H9 (cell line): ENCODE results near the gene IZUMO2. TPM values are rescaled to one million over a fixed set of nuclear protein-coding genes. Genes with fewer than 3 reads are reported as not detected.

Experiments used
- DNase-seq: peaks from one replicate; pipeline ENCODE4 v3.0.0-alpha.2; 2017
- H2AFZ ChIP-seq: one replicate; pipeline ENCODE4 v1.6.1; 2013; ENCODE audit warnings: mild to moderate bottlenecking, low read length, control low read depth, moderate library complexity
- H2AK5ac ChIP-seq: 2 replicates; pipeline ENCODE4 v1.6.1; 2013; ENCODE audit warnings: low read length, control low read depth, mixed read lengths; ENCODE audit not compliant: insufficient read length
- H2BK120ac ChIP-seq: one replicate; pipeline ENCODE4 v1.6.1; 2013; ENCODE audit warnings: low read depth, mild to moderate bottlenecking, low read length, control low read depth, inconsistent platforms; ENCODE audit not compliant: poor library complexity, severe bottlenecking
- H2BK12ac ChIP-seq: 2 replicates; pipeline ENCODE4 v1.6.1; 2013; ENCODE audit warnings: low read length, control low read depth, mixed read lengths, low read depth; ENCODE audit not compliant: insufficient read length
- H2BK15ac ChIP-seq: 2 replicates; pipeline ENCODE4 v1.6.1; 2013; ENCODE audit warnings: low read depth, low read length, control low read depth
- H2BK20ac ChIP-seq: one replicate; pipeline ENCODE4 v1.6.1; 2013; ENCODE audit warnings: low read depth, mild to moderate bottlenecking, low read length, control low read depth, inconsistent platforms; ENCODE audit not compliant: poor library complexity, severe bottlenecking
- H2BK5ac ChIP-seq: 2 replicates; pipeline ENCODE4 v1.6.1; 2013; ENCODE audit warnings: low read length, control low read depth, mixed read lengths; ENCODE audit not compliant: insufficient read length
- H3K14ac ChIP-seq: 2 replicates; pipeline ENCODE4 v1.6.1; 2013; ENCODE audit warnings: low read length, control low read depth; ENCODE audit not compliant: insufficient read depth
- H3K18ac ChIP-seq: 2 replicates; pipeline ENCODE4 v1.6.1; 2013; ENCODE audit warnings: low read depth, mild to moderate bottlenecking, mixed read lengths, low read length, control low read depth; ENCODE audit not compliant: insufficient read length
- H3K23ac ChIP-seq: 2 replicates; pipeline ENCODE4 v1.6.1; 2013; ENCODE audit warnings: low read length, control low read depth, mixed read lengths, low read depth; ENCODE audit not compliant: insufficient read length
- H3K23me2 ChIP-seq: 2 replicates; pipeline ENCODE4 v1.6.1; 2013; ENCODE audit warnings: low read depth, mild to moderate bottlenecking, mixed read lengths, low read length, control low read depth; ENCODE audit not compliant: insufficient read length, poor library complexity, severe bottlenecking
- H3K27ac ChIP-seq: 2 replicates; pipeline ENCODE4 v1.5.1; 2013; ENCODE audit warnings: low read length, control low read depth, mixed read lengths, low read depth; ENCODE audit not compliant: insufficient read length
- H3K27me3 ChIP-seq: 2 replicates; pipeline ENCODE4 v1.6.1; 2013; ENCODE audit warnings: low read length, control low read depth, inconsistent platforms; ENCODE audit not compliant: insufficient read depth
- H3K4ac ChIP-seq: 2 replicates; pipeline ENCODE4 v1.6.1; 2013; ENCODE audit warnings: low read depth, mild to moderate bottlenecking, control low read depth, inconsistent platforms, low read length, moderate library complexity
- H3K4me1 ChIP-seq: 2 replicates; pipeline ENCODE4 v1.6.1; 2013; ENCODE audit warnings: low read length, control low read depth, inconsistent platforms; ENCODE audit not compliant: insufficient read depth
- H3K4me2 ChIP-seq: 2 replicates; pipeline ENCODE4 v1.6.1; 2013; ENCODE audit warnings: low read length, control low read depth, mixed read lengths; ENCODE audit not compliant: insufficient read length, insufficient read depth
- H3K56ac ChIP-seq: 2 replicates; pipeline ENCODE4 v1.6.1; 2013; ENCODE audit warnings: low read depth, mild to moderate bottlenecking, mixed read lengths, low read length, control low read depth; ENCODE audit not compliant: insufficient read length
- H3K79me1 ChIP-seq: 2 replicates; pipeline ENCODE4 v1.6.1; 2013; ENCODE audit warnings: low read depth, mild to moderate bottlenecking, moderate library complexity, low read length, control low read depth, inconsistent platforms; ENCODE audit not compliant: insufficient read depth, poor library complexity, severe bottlenecking
- H3K79me2 ChIP-seq: 2 replicates; pipeline ENCODE4 v1.6.1; 2013; ENCODE audit warnings: low read length, control low read depth, inconsistent platforms; ENCODE audit not compliant: insufficient read depth
- H3K9ac ChIP-seq: 2 replicates; pipeline ENCODE4 v1.6.1; 2013; ENCODE audit warnings: low read length, control low read depth, mixed read lengths; ENCODE audit not compliant: insufficient read length; ENCODE audit errors: extremely low read depth
- H3K9me3 ChIP-seq: one replicate; pipeline ENCODE4 v1.6.1; 2013; ENCODE audit warnings: low read depth, low read length, inconsistent platforms; ENCODE audit not compliant: control insufficient read depth
- H3T11ph ChIP-seq: one replicate; pipeline ENCODE4 v1.6.1; 2013; ENCODE audit warnings: mild to moderate bottlenecking, low read length, control low read depth, inconsistent platforms
- H4K20me1 ChIP-seq: one replicate; pipeline ENCODE4 v1.6.1; 2013; ENCODE audit not compliant: control insufficient read depth, insufficient read length, insufficient read depth
- H4K5ac ChIP-seq: 2 replicates; pipeline ENCODE4 v1.6.1; 2013; ENCODE audit warnings: low read depth, mild to moderate bottlenecking, mixed read lengths, low read length, control low read depth; ENCODE audit not compliant: insufficient read length
- H4K8ac ChIP-seq: replicated peaks from 2 replicates; pipeline ENCODE4 v1.6.1; 2013; ENCODE audit warnings: low read length, control low read depth, mixed read lengths, low read depth; ENCODE audit not compliant: insufficient read length
- H4K91ac ChIP-seq: 2 replicates; pipeline ENCODE4 v1.6.1; 2013; ENCODE audit warnings: low read depth, mild to moderate bottlenecking, moderate library complexity, mixed read lengths, low read length, control low read depth; ENCODE audit not compliant: insufficient read length
- H3K27ac Mint-ChIP-seq, 3 experiments: 2 replicates in 2 of 3; 3 replicates in 1 of 3; pipeline ENCODE4 v1.8.0; 2020 to 2021; ENCODE audit warnings: mixed read lengths in 3 of 3, mild to moderate bottlenecking in 1 of 3, moderate library complexity in 1 of 3
- H3K27me3 Mint-ChIP-seq: 2 replicates; pipeline ENCODE4 v1.8.0; 2021; ENCODE audit warnings: low read depth, mild to moderate bottlenecking, moderate library complexity, mixed read lengths
- H3K36me3 Mint-ChIP-seq, 3 experiments: 2 replicates in 2 of 3; 3 replicates in 1 of 3; pipeline ENCODE4 v1.8.0; 2020 to 2021; ENCODE audit warnings: low read depth in 3 of 3, mixed read lengths in 3 of 3; ENCODE audit not compliant: insufficient read depth in 1 of 3
- H3K4me1 Mint-ChIP-seq, 2 experiments: 2 replicates each; pipeline ENCODE4 v1.8.0; 2020; ENCODE audit warnings: mixed read lengths in 2 of 2
- H3K4me3 Mint-ChIP-seq, 2 experiments: 2 replicates in 1 of 2; 3 replicates in 1 of 2; pipeline ENCODE4 v1.8.0; 2020 to 2021; ENCODE audit warnings: mild to moderate bottlenecking in 2 of 2, mixed read lengths in 2 of 2, moderate library complexity in 1 of 2
- H3K9me3 Mint-ChIP-seq, 2 experiments: 2 replicates in 1 of 2; 3 replicates in 1 of 2; pipeline ENCODE4 v1.8.0; 2020; ENCODE audit warnings: mild to moderate bottlenecking in 2 of 2, mixed read lengths in 2 of 2, moderate library complexity in 1 of 2
- WGBS: extraction: QIAGEN DNeasy Blood & Tissue Kit; methylation state at CpG from one replicate; pipeline ENCODE4 v1.1.7; 2013; ENCODE audit warnings: missing lambda C conversion rate, low lambda C conversion rate, mixed read lengths; ENCODE audit not compliant: insufficient read length; ENCODE audit errors: extremely low coverage; 5-methylcytosine and 5-hydroxymethylcytosine counted together
- total RNA-seq: library from RNA; stranded (reverse); gene quantifications from 2 replicates; pipeline ENCODE4 v1.2.1, GENCODE V29; 2021
- TF ChIP-seq, protein P1 (sequence below): fragments of 200-600 bp; sonication (generic); conservative IDR thresholded peaks from 3 replicates; pipeline ENCODE4 v1.8.0; 2021; ENCODE audit warnings: antibody characterized with exemption, mild to moderate bottlenecking

IZUMO2 gene
- total RNA-seq, 1 experiment from 2014 or later = not detected

DNA sequence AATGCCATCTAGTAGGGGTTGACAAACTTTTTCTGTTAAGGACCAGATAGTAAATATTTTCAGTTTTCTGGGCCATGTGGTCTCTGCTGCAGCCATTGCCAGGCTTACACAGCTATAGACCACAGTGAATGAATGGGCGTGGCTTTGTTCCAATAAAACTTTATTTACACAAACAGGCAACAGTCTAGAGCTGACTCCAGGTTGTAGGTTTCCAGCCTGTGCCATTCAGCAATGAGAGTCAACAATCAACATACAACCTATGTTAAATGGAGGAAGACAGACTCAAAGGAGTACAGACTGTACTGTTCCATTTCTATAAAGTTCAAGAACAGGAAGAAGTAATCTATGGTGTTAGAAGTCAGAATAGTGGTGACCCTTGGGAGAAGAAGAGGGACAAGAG lies 15.2 kb upstream of the IZUMO2 start:
- Histone ChIP-seq H3K4me2 (no peak overlapping the region), H3K27me3 (no peaks in the 10 kb centered on the region), H3K23ac (no peak overlapping the region), H3K14ac (no peak overlapping the region), H4K5ac (no peak overlapping the region), H3K56ac (no peak overlapping the region), H2BK15ac (no peak overlapping the region), H3K23me2 (no peaks in the 10 kb centered on the region), H2AFZ (no peak overlapping the region), H4K20me1 (no peaks in the 10 kb centered on the region), H3K4ac (no peak overlapping the region), H4K91ac (no peak overlapping the region), H3K79me1 (no peaks in the 10 kb centered on the region), H2BK5ac (no peak overlapping the region), H3K4me1 (no peaks in the 10 kb centered on the region), H2BK120ac (no peak overlapping the region), H4K8ac (no peak overlapping the region), H3K9ac (no peak overlapping the region), H3K18ac (no peak overlapping the region), H2BK12ac (no peak overlapping the region), H3K79me2 (no peaks in the 10 kb centered on the region), H2BK20ac (no peak overlapping the region), H3T11ph (no peak overlapping the region), H2AK5ac (no peak overlapping the region), H3K9me3 (peaks cover 8% of the 10 kb centered on the region), H3K27ac (no peak overlapping the region)
- H3K27ac Mint-ChIP-seq = no peak overlapping the region
- no peak for DNase-seq
- peaks cover 0 to 3% of the 10 kb centered on the region in 2 experiments; a peak in 1 of 4 replicates for H3K4me1 Mint-ChIP-seq
- WGBS = no CpG with 5 or more reads among the region's 1 CpG
- H3K4me3 Mint-ChIP-seq = no peak overlapping the region
- TF ChIP-seq, protein P1, sequence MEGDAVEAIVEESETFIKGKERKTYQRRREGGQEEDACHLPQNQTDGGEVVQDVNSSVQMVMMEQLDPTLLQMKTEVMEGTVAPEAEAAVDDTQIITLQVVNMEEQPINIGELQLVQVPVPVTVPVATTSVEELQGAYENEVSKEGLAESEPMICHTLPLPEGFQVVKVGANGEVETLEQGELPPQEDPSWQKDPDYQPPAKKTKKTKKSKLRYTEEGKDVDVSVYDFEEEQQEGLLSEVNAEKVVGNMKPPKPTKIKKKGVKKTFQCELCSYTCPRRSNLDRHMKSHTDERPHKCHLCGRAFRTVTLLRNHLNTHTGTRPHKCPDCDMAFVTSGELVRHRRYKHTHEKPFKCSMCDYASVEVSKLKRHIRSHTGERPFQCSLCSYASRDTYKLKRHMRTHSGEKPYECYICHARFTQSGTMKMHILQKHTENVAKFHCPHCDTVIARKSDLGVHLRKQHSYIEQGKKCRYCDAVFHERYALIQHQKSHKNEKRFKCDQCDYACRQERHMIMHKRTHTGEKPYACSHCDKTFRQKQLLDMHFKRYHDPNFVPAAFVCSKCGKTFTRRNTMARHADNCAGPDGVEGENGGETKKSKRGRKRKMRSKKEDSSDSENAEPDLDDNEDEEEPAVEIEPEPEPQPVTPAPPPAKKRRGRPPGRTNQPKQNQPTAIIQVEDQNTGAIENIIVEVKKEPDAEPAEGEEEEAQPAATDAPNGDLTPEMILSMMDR = no peak
- peaks cover 0 to 2% (median 0%) of the 10 kb centered on the region in 3 experiments; a peak in 1 of 7 replicates for H3K36me3 Mint-ChIP-seq
- peaks cover 2 to 12% of the 10 kb centered on the region in 2 experiments; a peak in 3 of 5 replicates for H3K9me3 Mint-ChIP-seq
- H3K27me3 Mint-ChIP-seq = peaks cover 14% of the 10 kb centered on the region
